HG02884 (cell line): ENCODE data around the gene GHRH.

Experiments
- ATAC-seq: cut with Tn5 transposase; IDR thresholded peaks from one replicate; pipeline ENCODE4 v1.9.1; 2021; ENCODE audit warnings: mild to moderate bottlenecking, moderate library complexity; ENCODE audit not compliant: unreplicated experiment

The GHRH gene

GRCh38 chr20:37291724-37292126 is 30.1 kb upstream of the GHRH start:
- ATAC-seq: no peak

GRCh38 chr20:37290158-37290810 is 28.7 kb upstream of the GHRH start:
- ATAC-seq: no peak

GRCh38 chr20:37288091-37288490 is 26.5 kb upstream of the GHRH start:
- ATAC-seq: no peak

- no peak for ATAC-seq
Observed at GRCh38 chr20:37285664-37286374, 24.2 kb upstream of the GHRH start.

GRCh38 chr20:37284691-37285161 is 23.1 kb upstream of the GHRH start:
- no peak for ATAC-seq

- no peak for ATAC-seq
Observed at GRCh38 chr20:37283530-37284195, 22.0 kb upstream of the GHRH start.

GRCh38 chr20:37282556-37282955 is 20.9 kb upstream of the GHRH start:
- ATAC-seq: no peak

GRCh38 chr20:37280403-37280802 is 18.8 kb upstream of the GHRH start:
- ATAC-seq: no peak

GRCh38 chr20:37279820-37280219 is 18.2 kb upstream of the GHRH start:
- ATAC-seq: no peak

- no peak for ATAC-seq
Observed at GRCh38 chr20:37278966-37279590, 17.5 kb upstream of the GHRH start.

GRCh38 chr20:37277253-37277593 is 15.6 kb upstream of the GHRH start:
- no peak for ATAC-seq

- ATAC-seq: no peak
Observed at GRCh38 chr20:37276494-37277252, 15.1 kb upstream of the GHRH start.

- ATAC-seq: no peak
Observed at GRCh38 chr20:37274851-37275524, 13.4 kb upstream of the GHRH start.

GRCh38 chr20:37273988-37274387 is 12.4 kb upstream of the GHRH start:
- ATAC-seq: no peak

- ATAC-seq: no peak
Observed at GRCh38 chr20:37271421-37271768, 9.8 kb upstream of the GHRH start.

- no peak for ATAC-seq
Observed at GRCh38 chr20:37270576-37271420, 9.2 kb upstream of the GHRH start.

GRCh38 chr20:37267667-37268313 is 6.2 kb upstream of the GHRH start:
- ATAC-seq: no peak

- no peak for ATAC-seq
Observed at GRCh38 chr20:37266940-37267666, 5.5 kb upstream of the GHRH start.
